H1 (cell line): ENCODE data around the gene SYT17. TPM values are rescaled to one million over a fixed set of nuclear protein-coding genes. Genes with fewer than 3 reads are reported as not detected.

Experiments
- FOSL1 ChIP-seq: IDR thresholded peaks from 2 replicates; pipeline ENCODE4 v1.6.1; 2011; ENCODE audit warnings: mild to moderate bottlenecking, low read depth, low read length, moderate library complexity; ENCODE audit not compliant: insufficient read depth
- KDM1A ChIP-seq: fragments of 200-600, 300-600 bp; sonication (generic); IDR thresholded peaks from 2 replicates; pipeline ENCODE4 v1.7.1; 2016; ENCODE audit warnings: mild to moderate bottlenecking, low read length, borderline replicate concordance
- polyA plus RNA-seq, 7 experiments: library from polyadenylated mRNA; depleted of rRNA in 3 of 7; stranded (reverse) in 5 of 7; unstranded in 2 of 7; fragments of >200 nt in 5 of 7; fragments of 200-250 nt in 2 of 7; gene quantifications; 1 replicate in 5 of 7; 2 replicates in 1 of 7; 4 replicates in 1 of 7; pipeline versions ENCODE4 v1.2.1 to v1.2.3, GENCODE V29; 2011 to 2013; ENCODE audit warnings: missing spikeins in 2 of 7, mixed read lengths in 2 of 7
- total RNA-seq: library from RNA; stranded (reverse); fragmentation: NEBNext Ultra II Directional; extraction: Animal tissue kit (Norgen Biotek cat#: 25700); gene quantifications from 2 replicates; pipeline ENCODE4 v1.2.1, GENCODE V29; 2021
- TF ChIP-seq, protein P1 (sequence below), 3 experiments: IDR thresholded peaks; 1 replicate in 2 of 3; 2 replicates in 1 of 3; pipeline versions ENCODE4 v1.5.1 to v1.6.1; 2011; ENCODE audit warnings: low read length in 3 of 3, mild to moderate bottlenecking in 3 of 3, inconsistent platforms in 2 of 3, low read depth in 1 of 3, moderate library complexity in 1 of 3; ENCODE audit not compliant: insufficient read depth in 1 of 3; ENCODE audit errors: control extremely low read depth in 1 of 3

SYT17 gene
- total and polyA plus RNA-seq, 2 of the 8 experiments (the other 6 are each of a cell fraction or from before 2014, with no cell fraction given) = 5.8 to 18.1 TPM

GRCh38 chr16:19165101-19165500 lies 2.9 kb upstream of the SYT17 start (continued):
- TF ChIP-seq, protein P1, sequence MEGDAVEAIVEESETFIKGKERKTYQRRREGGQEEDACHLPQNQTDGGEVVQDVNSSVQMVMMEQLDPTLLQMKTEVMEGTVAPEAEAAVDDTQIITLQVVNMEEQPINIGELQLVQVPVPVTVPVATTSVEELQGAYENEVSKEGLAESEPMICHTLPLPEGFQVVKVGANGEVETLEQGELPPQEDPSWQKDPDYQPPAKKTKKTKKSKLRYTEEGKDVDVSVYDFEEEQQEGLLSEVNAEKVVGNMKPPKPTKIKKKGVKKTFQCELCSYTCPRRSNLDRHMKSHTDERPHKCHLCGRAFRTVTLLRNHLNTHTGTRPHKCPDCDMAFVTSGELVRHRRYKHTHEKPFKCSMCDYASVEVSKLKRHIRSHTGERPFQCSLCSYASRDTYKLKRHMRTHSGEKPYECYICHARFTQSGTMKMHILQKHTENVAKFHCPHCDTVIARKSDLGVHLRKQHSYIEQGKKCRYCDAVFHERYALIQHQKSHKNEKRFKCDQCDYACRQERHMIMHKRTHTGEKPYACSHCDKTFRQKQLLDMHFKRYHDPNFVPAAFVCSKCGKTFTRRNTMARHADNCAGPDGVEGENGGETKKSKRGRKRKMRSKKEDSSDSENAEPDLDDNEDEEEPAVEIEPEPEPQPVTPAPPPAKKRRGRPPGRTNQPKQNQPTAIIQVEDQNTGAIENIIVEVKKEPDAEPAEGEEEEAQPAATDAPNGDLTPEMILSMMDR (IDR thresholded peaks at IDR 0.05; ENCODE audit: control extremely low read depth in 1 of 3, insufficient read depth in 1 of 3, low read depth in 1 of 3, low read length in 3 of 3) = no peak
- TF ChIP-seq FOSL1 = no peak
- no peak for TF ChIP-seq KDM1A
